WTC11 (cell line): ENCODE results near the gene PDE6D. TPM values are rescaled to one million over a fixed set of nuclear protein-coding genes. Genes with fewer than 3 reads are reported as not detected.
A peak's percentile ranks its signal among the peaks of the same experiment; 100 is the strongest.

Experiments used
- ATAC-seq: fragments of 200-7000 bp; cut with Tn5 transposase; 2 replicates; pipeline ENCODE4 v1.10.0; 2021; ENCODE audit warnings: mild to moderate bottlenecking, moderate library complexity
- CTCF ChIA-PET: fragments of 300-600 bp; sonication (Branson Sonifier 250); formaldehyde crosslinking; loops from one replicate; lab custom pipeline; 2021; ENCODE audit warnings: antibody characterized with exemption; lab: Charles Lee
- POLR2A ChIA-PET: fragments of 350-600 bp; sonication (Branson Sonifier 250); formaldehyde crosslinking; loops from one replicate; lab custom pipeline; 2021; ENCODE audit warnings: antibody characterized with exemption; lab: Charles Lee
- DNase-seq: peaks from one replicate; pipeline ENCODE4 v3.0.0; 2021; ENCODE audit warnings: low spot score
- H3K27ac Mint-ChIP-seq: 2 replicates; pipeline ENCODE4 v1.8.0; 2021; ENCODE audit warnings: mixed read lengths
- H3K27me3 Mint-ChIP-seq: 2 replicates; pipeline ENCODE4 v1.8.0; 2021; ENCODE audit warnings: low read depth, mild to moderate bottlenecking, moderate library complexity, mixed read lengths
- H3K36me3 Mint-ChIP-seq: 2 replicates; pipeline ENCODE4 v1.8.0; 2021; ENCODE audit warnings: mixed read lengths
- H3K4me1 Mint-ChIP-seq: 2 replicates; pipeline ENCODE4 v1.8.0; 2022; ENCODE audit warnings: mixed read lengths
- H3K4me3 Mint-ChIP-seq: 2 replicates; pipeline ENCODE4 v1.8.0; 2021; ENCODE audit warnings: mild to moderate bottlenecking, moderate library complexity, mixed read lengths
- H3K9me3 Mint-ChIP-seq: 2 replicates; pipeline ENCODE4 v1.8.0; 2021; ENCODE audit warnings: mixed read lengths
- ETV6 ChIP-seq: sonication (generic); formaldehyde crosslinking; IDR thresholded peaks from 2 replicates; pipeline ENCODE4 v1.8.1; 2022; ENCODE audit warnings: mild to moderate bottlenecking, missing genetic modification reagents
- FOXK1 ChIP-seq: sonication (generic); formaldehyde crosslinking; IDR thresholded peaks from 2 replicates; pipeline ENCODE4 v1.8.0; 2022; ENCODE audit warnings: mild to moderate bottlenecking, moderate library complexity, missing genetic modification reagents
- FOXP1 ChIP-seq: sonication (generic); formaldehyde crosslinking; IDR thresholded peaks from 2 replicates; pipeline ENCODE4 v1.8.0; 2022; ENCODE audit warnings: missing genetic modification reagents, mild to moderate bottlenecking, moderate library complexity, borderline replicate concordance
- JUN ChIP-seq: sonication (generic); formaldehyde crosslinking; IDR thresholded peaks from 2 replicates; pipeline ENCODE4 v1.8.0; 2023; ENCODE audit warnings: mild to moderate bottlenecking, missing genetic modification reagents
- KAT7 ChIP-seq: sonication (generic); formaldehyde crosslinking; IDR thresholded peaks from 2 replicates; pipeline ENCODE4 v1.8.1; 2023; ENCODE audit warnings: missing genetic modification reagents, mild to moderate bottlenecking, borderline replicate concordance
- NFYB ChIP-seq: sonication (generic); formaldehyde crosslinking; conservative IDR thresholded peaks from 2 replicates; pipeline ENCODE4 v1.8.0; 2022; ENCODE audit warnings: low read depth, missing genetic modification reagents
- NR3C1 ChIP-seq: sonication (generic); formaldehyde crosslinking; conservative IDR thresholded peaks from 2 replicates; pipeline ENCODE4 v1.8.1; 2023; ENCODE audit warnings: low read depth, mild to moderate bottlenecking, missing genetic modification reagents
- RORB ChIP-seq: fragments of 250-450 bp; sonication (Bioruptor Pico); IDR thresholded peaks from 2 replicates; pipeline ENCODE4 v1.9.0; 2021; ENCODE audit warnings: mild to moderate bottlenecking
- STAT6 ChIP-seq: sonication (generic); formaldehyde crosslinking; conservative IDR thresholded peaks from 2 replicates; pipeline ENCODE4 v1.8.1; 2023; ENCODE audit warnings: mild to moderate bottlenecking, low read depth, missing genetic modification reagents, moderate library complexity
- TEAD4 ChIP-seq: sonication (generic); formaldehyde crosslinking; IDR thresholded peaks from 2 replicates; pipeline ENCODE4 v1.8.0; 2022; ENCODE audit warnings: mild to moderate bottlenecking, missing genetic modification reagents
- ZBTB21 ChIP-seq: sonication (generic); formaldehyde crosslinking; IDR thresholded peaks from 2 replicates; pipeline ENCODE4 v1.8.1; 2023; ENCODE audit warnings: mild to moderate bottlenecking, missing genetic modification reagents, borderline replicate concordance
- ZNF317 ChIP-seq: sonication (generic); formaldehyde crosslinking; IDR thresholded peaks from 2 replicates; pipeline ENCODE4 v1.8.1; 2023; ENCODE audit warnings: low read depth, mild to moderate bottlenecking, moderate library complexity, missing genetic modification reagents, borderline replicate concordance
- ZNF416 ChIP-seq: fragments of 250-450 bp; sonication (Bioruptor Pico); IDR thresholded peaks from 2 replicates; pipeline ENCODE4 v1.9.0; 2021; ENCODE audit warnings: mild to moderate bottlenecking, inconsistent platforms
- total RNA-seq: library from RNA; stranded (reverse); gene quantifications from 3 replicates; pipeline ENCODE4 v1.2.3, GENCODE V29; 2021
- TF ChIP-seq, protein P1 (sequence below): sonication (generic); formaldehyde crosslinking; IDR thresholded peaks from 2 replicates; pipeline ENCODE4 v1.8.0; 2022; ENCODE audit warnings: mild to moderate bottlenecking, missing genetic modification reagents
- TF ChIP-seq, protein P2 (sequence below): fragments of 250-450 bp; sonication (Bioruptor Pico); IDR thresholded peaks from 2 replicates; pipeline ENCODE4 v2.1.2; 2022; ENCODE audit warnings: mild to moderate bottlenecking, moderate library complexity
- TF ChIP-seq, protein P3 (sequence below): fragments of 250-450 bp; sonication (Bioruptor Pico); IDR thresholded peaks from 2 replicates; pipeline ENCODE4 v1.9.0; 2021; ENCODE audit warnings: moderate library complexity, mild to moderate bottlenecking, inconsistent platforms, borderline replicate concordance
- TF ChIP-seq, protein P4 (sequence below): sonication (generic); formaldehyde crosslinking; IDR thresholded peaks from 2 replicates; pipeline ENCODE4 v1.8.1; 2023; ENCODE audit warnings: mild to moderate bottlenecking, moderate library complexity, missing genetic modification reagents
- TF ChIP-seq, protein P5 (sequence below): sonication (generic); formaldehyde crosslinking; IDR thresholded peaks from 2 replicates; pipeline ENCODE4 v1.8.1; 2022; ENCODE audit warnings: mild to moderate bottlenecking, missing genetic modification reagents, moderate library complexity, borderline replicate concordance

PDE6D gene
- total RNA-seq, 1 experiment from 2014 or later, result 30.2 TPM

- TF ChIP-seq, protein P1, sequence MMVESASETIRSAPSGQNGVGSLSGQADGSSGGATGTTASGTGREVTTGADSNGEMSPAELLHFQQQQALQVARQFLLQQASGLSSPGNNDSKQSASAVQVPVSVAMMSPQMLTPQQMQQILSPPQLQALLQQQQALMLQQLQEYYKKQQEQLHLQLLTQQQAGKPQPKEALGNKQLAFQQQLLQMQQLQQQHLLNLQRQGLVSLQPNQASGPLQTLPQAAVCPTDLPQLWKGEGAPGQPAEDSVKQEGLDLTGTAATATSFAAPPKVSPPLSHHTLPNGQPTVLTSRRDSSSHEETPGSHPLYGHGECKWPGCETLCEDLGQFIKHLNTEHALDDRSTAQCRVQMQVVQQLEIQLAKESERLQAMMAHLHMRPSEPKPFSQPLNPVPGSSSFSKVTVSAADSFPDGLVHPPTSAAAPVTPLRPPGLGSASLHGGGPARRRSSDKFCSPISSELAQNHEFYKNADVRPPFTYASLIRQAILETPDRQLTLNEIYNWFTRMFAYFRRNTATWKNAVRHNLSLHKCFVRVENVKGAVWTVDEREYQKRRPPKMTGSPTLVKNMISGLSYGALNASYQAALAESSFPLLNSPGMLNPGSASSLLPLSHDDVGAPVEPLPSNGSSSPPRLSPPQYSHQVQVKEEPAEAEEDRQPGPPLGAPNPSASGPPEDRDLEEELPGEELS (CRISPR knock-in tag), result no peak
- TF ChIP-seq NR3C1 (CRISPR knock-in tag), result no peak
- TF ChIP-seq JUN, result no peak
- TF ChIP-seq FOXK1, result no peak
- TF ChIP-seq KAT7 (CRISPR knock-in tag), result no peak
- TF ChIP-seq NFYB (CRISPR knock-in tag), result no peak
These were observed 25.9 kb upstream of the PDE6D start (continued) for GRCh38 chr2:231807020-231807419.

DNA sequence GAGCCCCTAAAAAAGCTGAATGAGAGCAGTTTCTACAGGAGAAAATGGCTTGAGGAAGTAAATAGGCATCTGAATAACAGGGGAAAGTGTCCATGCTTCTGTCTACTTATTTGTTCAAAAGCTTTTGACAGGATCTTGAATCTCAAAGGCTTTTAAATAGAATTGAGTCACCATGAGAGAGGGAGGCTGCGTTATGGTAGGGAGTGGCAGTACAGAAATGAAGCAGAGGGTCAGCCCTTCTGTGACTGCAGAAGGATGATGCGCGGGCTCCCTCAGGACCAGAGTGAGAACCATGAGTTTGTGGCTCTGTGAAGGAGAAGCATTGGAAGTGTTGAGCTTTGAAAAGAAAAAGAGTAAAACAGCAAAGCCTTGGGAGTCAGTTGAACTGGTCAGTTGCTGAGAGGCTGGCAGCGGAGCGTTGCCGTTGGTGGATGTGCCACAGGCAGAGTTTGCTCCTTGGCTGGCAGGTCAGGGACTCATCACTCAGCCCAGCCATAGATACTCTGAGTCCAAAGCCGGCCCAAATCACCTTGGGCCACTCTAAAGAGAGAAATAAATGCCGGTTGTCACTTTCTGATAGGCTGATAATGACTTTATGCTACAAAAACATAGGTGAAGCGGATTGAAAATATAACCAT, 22.5 kb upstream of the PDE6D start:
- no peak for DNase-seq
- TF ChIP-seq, protein P2, sequence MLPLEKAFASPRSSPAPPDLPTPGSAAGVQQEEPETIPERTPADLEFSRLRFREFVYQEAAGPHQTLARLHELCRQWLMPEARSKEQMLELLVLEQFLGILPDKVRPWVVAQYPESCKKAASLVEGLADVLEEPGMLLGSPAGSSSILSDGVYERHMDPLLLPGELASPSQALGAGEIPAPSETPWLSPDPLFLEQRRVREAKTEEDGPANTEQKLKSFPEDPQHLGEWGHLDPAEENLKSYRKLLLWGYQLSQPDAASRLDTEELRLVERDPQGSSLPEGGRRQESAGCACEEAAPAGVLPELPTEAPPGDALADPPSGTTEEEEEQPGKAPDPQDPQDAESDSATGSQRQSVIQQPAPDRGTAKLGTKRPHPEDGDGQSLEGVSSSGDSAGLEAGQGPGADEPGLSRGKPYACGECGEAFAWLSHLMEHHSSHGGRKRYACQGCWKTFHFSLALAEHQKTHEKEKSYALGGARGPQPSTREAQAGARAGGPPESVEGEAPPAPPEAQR (CRISPR knock-in tag), result no peak
- TF ChIP-seq NFYB (CRISPR knock-in tag) (no peak), ZNF317 (no peak), TEAD4 (CRISPR knock-in tag) (no peak), ZBTB21 (CRISPR knock-in tag) (no peak), FOXP1 (CRISPR knock-in tag) (no peak), ETV6 (CRISPR knock-in tag) (no peak), STAT6 (no peak), RORB (CRISPR knock-in tag) (no peak), ZNF416 (CRISPR knock-in tag) (no peak)
- TF ChIP-seq, protein P3, sequence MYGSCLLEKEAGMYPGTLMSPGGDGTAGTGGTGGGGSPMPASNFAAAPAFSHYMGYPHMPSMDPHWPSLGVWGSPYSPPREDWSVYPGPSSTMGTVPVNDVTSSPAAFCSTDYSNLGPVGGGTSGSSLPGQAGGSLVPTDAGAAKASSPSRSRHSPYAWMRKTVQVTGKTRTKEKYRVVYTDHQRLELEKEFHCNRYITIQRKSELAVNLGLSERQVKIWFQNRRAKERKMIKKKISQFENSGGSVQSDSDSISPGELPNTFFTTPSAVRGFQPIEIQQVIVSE, result no peak
- TF ChIP-seq, protein P4, sequence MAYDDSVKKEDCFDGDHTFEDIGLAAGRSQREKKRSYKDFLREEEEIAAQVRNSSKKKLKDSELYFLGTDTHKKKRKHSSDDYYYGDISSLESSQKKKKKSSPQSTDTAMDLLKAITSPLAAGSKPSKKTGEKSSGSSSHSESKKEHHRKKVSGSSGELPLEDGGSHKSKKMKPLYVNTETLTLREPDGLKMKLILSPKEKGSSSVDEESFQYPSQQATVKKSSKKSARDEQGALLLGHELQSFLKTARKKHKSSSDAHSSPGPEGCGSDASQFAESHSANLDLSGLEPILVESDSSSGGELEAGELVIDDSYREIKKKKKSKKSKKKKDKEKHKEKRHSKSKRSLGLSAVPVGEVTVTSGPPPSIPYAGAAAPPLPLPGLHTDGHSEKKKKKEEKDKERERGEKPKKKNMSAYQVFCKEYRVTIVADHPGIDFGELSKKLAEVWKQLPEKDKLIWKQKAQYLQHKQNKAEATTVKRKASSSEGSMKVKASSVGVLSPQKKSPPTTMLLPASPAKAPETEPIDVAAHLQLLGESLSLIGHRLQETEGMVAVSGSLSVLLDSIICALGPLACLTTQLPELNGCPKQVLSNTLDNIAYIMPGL, result no peak
- TF ChIP-seq, protein P5, sequence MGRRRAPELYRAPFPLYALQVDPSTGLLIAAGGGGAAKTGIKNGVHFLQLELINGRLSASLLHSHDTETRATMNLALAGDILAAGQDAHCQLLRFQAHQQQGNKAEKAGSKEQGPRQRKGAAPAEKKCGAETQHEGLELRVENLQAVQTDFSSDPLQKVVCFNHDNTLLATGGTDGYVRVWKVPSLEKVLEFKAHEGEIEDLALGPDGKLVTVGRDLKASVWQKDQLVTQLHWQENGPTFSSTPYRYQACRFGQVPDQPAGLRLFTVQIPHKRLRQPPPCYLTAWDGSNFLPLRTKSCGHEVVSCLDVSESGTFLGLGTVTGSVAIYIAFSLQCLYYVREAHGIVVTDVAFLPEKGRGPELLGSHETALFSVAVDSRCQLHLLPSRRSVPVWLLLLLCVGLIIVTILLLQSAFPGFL (CRISPR knock-in tag), result no peak

More for the DNA sequence above, 22.5 kb upstream of the PDE6D start:
- Mint-ChIP-seq H3K27ac (peak overlapping the region; percentile 46; the same call in 1 of the 2 replicates), H3K9me3 (no peaks in the 10 kb centered on the region), H3K4me1 (peaks cover 10% of the 10 kb centered on the region), H3K36me3 (peaks cover 41% of the 10 kb centered on the region), H3K27me3 (no peaks in the 10 kb centered on the region), H3K4me3 (no peak overlapping the region)
- no peak for ATAC-seq
- ChIA-PET POLR2A (no interaction called here), CTCF (interaction anchor here (1.3 kb wide), 1 partner anchor 89 kb away, joined by 4 read pairs; no protein-coding TSS in a partner anchor)
